Measurements from ENCODE around the gene CRB3.

- TF ChIP-seq CTCF (IDR thresholded peaks at IDR 0.05) = no peak
- TF ChIP-seq E2F5 (CRISPR knock-in tag; IDR thresholded peaks at IDR 0.05) = no peak
- TF ChIP-seq ELF4 (CRISPR knock-in tag; IDR thresholded peaks at IDR 0.05; ENCODE audit: low read depth) = no peak
These were observed 14.7 kb downstream of the CRB3 start for GRCh38 chr19:6478815-6479214.
